HS-5 (cell line): ENCODE results near the gene ADAM15.

ENCODE experiments used
- DNase-seq: peaks from one replicate; pipeline ENCODE4 v3.0.0-alpha.2; 2012; ENCODE audit warnings: low read depth

Gene ADAM15

DNA sequence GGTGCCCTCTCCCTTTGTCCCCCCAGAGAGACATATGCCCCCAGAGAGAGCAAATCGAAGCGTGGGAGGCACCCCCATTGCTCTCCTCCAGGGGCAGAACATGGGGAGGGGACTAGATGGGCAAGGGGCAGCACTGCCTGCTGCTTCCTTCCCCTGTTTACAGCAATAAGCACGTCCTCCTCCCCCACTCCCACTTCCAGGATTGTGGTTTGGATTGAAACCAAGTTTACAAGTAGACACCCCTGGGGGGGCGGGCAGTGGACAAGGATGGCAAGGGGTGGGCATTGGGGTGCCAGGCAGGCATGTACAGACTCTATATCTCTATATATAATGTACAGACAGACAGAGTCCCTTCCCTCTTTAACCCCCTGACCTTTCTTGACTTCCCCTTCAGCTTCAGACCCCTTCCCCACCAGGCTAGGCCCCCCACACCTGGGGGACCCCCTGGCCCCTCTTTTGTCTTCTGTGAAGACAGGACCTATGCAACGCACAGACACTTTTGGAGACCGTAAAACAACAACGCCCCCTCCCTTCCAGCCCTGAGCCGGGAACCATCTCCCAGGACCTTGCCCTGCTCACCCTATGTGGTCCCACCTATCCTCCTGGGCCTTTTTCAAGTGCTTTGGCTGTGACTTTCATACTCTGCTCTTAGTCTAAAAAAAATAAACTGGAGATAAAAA, 35.9 kb downstream of the ADAM15 start:
- DNase-seq = no peak

DNA sequence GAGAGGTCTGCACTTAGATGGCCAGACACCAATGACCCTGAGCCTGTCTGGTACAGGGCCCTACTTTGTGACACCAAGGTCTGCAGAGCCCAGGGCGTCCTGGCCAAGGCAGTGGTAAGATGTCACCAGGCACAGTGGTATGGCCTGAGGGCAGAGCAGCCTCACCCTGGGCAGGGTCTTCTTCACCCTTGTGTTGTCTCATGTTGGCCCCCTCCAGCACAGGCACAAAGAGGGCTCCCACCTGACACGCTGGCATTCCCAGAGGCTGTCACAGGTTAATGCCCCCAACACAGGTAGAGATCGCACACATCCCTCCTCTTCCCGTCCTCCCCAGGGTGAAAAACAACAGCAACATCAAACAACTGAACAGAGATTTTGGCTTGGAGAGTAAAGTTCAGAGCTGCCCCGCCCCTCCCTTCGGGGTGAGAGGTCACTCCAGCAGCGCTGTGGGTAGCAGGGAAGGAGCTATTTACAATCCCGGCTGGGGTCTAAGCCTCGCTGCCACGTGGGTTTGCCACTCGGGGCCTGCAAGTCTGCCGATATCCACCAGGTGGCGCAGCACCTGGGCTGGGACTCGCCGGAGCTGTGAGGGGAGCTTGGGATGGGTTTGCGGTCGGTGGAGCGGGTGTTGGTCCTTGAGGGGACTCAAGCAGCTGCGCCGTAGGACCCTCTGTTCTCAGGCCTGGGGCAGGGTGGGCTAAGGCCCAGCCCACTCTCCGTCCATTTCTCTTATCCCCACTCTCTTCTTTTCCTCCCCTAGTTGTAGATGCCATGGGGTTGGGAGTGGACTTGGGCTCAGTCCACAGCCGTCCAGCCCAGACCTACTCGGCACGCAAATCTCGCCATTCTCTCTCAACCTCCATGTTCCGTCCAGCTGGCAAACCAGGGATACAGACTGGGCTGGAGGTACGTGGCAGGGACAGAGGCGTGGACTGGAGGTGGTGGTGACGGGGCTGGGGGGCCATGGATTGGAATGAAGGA, 40.2 kb downstream of the ADAM15 start:
- DNase-seq = no peak

DNA sequence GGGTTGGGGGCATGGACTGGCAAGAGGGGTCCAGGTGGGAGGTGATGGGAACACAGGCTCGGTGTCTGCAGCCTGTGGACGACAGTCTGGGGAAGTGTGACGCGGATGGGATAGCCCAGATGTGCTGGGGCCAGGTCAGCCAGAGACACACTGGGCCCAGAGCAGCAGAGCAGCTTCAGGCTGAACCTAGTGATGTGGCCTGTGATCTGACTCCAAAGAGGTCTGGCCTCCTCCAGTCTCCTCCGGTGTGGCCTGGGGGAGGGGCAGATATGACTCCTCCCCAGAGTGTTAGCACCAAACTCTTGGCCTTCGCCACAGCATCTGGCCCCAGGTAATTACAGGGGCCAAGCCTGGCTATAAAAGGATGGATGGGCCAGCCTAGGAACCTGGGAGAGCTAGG, 41.0 kb downstream of the ADAM15 start:
- DNase-seq = no peak

DNA sequence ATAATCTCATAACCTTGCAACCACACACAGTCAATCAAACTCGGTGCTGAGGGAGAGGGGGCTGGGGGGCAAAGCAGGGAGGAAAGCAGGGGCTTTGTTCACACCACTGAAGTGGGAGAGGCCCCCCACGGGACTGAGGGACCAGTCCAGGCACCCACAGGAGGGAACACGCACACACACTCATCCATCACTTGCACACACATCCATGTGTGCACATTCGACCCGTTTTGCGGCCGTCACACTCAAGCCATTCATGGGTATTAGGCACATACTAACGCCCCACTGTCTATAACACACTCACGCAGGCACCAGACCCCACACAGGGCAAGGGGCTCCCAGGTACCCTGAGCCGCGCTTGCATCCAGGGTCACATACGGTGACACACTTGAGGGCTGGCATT, 41.5 kb downstream of the ADAM15 start:
- no peak for DNase-seq

DNA sequence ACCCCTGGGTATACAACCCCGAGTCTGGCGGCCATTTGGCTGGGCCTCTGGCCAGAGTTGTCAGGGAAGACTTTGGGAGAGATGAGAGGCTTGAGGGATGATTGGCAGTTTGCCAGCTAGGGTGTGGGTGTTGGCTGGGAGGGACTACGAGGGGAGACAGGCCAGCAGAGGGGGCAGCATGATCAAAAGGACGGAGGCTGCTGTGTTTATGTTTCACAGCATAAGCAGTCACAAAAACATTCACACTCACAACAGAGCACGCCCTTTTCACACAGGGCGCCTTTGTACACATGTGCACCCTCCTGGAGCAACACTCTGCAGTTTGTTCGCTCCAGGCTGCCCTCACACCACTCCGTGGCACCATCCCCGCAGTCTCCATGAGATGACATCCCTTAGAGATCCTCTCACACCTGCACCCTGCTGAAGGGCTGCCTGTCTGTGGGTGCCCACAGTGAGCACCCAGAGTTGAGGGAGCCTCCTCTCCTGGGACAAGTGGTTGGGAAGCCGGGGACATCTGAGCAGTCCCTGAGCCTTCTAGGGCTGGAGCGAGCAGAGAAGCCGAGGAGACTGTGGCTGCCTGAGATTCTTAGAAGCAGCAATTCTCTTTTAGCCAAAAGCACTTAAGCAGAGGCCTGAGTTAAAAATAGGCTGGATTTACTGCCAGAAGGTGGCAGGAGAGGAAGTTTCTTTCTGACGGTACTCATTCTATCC, 43.0 kb downstream of the ADAM15 start:
- DNase-seq = no peak

DNA sequence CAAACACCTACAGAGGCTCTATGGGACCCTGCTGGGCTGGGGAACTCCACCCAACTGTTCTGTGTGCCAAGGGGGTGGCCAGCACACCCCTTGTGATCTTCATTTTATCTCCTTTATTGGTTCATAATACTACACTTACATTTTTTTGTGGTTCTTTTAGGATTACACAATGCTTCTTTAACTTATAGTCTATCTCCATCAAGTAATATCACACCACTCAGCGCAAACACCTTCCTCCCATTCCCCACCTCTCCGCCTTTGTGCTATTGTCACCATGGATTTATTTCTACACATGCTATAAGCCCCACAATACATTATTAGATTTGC, 43.5 kb downstream of the ADAM15 start:
- DNase-seq = no peak

DNA sequence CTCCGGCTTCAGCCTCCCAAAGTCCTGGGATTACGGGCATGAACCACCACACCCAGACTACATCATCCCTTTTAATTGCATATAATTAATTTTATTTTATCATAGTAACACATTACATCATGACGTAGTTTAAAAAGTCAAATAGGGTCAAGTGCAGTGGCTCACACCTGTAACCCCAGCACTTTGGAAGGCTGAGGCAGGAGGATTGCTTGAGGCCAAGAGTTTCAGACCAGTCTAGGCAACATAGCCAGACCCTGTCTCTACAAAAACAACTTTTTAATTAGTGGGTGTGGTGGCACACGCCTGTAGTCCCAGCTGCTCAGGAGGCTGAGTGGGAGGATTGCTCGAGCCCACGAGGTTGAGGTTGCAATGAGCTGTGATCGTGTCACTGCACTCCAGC, 48.2 kb downstream of the ADAM15 start:
- DNase-seq = no peak

DNA sequence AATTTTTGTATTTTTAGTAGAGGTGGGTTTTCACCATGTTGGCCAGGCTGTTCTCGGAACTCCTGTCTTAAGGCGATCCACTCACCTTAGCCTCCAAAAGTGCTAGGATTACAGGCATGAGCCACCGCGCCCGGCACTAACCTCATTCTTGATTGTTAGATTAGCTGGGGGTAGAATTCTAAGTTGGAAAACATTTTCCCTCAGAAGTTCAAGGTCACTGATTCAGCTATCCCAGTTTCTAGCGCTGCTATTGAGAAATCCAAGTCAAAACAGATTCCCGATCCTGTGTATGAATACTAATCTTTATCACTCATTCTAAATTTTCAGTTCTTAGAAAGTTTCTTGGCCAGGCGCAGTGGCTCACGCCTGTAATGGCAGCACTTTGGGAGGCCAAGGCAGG, 52.2 kb downstream of the ADAM15 start:
- no peak for DNase-seq

DNA sequence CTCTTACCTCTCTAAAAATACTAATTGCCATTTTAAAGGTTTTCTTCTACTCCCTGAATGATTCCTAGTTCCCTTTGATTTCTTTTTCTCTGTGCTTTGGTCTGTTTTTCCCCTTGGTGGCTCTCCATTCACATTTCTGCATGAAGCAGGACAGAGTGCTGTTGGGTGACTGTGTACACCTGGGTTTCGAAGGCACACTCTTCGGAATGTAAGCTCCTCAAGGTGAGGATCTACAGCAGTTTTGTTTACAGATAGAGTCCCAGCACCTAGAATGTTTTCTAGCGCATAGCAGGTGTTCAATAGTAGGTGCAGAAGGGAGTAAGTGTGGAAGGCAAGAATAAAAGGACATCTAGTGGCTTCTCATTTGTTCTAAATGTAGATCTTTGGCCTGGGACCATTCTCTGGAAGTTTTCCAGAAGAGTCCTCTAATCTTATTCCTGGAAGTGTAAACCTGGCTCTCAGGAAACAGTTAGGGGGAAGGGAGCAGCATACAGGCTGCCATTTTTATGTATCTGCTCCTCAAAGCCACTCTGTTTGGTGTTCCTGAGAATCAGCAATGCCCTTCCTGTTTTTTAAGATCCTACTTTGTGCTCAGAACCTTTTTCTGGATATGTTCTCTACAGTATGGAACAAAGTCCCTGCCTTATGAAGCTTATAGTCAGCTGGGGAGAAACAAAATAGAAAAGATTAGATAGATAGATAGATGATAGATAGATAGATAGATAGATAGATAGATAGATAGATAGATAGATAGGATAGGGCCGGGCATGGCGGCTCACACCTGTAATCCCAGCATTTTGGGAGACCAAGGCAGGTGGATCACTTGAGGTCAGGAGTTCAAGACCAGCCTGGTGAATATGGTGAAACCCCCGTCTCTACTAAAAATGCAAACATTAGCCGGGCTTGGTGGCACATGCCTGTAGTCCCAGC, 53.8 kb downstream of the ADAM15 start:
- no peak for DNase-seq

DNA sequence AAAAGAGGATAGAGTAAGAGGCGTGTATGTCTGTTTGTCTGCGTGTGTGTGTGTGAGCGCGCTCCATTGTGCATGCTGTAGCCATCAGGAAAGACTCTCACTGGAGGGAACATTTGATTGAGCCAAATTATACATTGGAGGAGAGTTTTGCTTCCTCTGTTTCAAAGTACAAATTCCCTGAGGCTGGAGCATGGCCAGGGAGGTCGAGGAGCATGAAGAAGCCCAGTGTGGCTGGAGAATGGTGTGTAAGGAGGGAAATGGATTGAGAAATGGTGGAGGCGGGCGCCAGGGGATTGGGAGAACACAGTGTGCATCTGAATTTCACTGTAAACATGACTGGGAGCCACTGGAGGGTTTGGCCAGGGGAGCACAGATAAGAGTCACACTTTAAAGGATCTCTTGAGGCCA, 54.5 kb downstream of the ADAM15 start:
- no peak for DNase-seq

DNA sequence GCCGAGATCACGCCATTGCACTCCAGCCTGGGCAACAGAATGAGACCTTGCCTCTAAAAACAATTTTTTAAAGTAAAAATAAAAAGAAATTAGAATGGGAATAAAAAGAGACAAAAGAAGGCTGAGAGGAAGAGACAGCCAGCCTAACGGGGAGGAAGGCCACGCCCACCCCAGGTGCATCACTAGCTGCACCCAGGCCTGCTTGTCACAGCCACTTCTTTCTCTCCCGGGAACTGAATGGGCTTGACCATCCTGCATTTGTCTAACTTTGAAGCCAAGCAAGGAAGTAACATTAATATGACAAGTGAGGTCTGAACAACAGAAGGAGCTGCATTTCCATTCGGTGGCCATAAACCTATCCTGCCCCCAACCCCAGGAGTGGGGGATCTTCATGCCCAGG, 55.7 kb downstream of the ADAM15 start:
- DNase-seq = no peak

DNA sequence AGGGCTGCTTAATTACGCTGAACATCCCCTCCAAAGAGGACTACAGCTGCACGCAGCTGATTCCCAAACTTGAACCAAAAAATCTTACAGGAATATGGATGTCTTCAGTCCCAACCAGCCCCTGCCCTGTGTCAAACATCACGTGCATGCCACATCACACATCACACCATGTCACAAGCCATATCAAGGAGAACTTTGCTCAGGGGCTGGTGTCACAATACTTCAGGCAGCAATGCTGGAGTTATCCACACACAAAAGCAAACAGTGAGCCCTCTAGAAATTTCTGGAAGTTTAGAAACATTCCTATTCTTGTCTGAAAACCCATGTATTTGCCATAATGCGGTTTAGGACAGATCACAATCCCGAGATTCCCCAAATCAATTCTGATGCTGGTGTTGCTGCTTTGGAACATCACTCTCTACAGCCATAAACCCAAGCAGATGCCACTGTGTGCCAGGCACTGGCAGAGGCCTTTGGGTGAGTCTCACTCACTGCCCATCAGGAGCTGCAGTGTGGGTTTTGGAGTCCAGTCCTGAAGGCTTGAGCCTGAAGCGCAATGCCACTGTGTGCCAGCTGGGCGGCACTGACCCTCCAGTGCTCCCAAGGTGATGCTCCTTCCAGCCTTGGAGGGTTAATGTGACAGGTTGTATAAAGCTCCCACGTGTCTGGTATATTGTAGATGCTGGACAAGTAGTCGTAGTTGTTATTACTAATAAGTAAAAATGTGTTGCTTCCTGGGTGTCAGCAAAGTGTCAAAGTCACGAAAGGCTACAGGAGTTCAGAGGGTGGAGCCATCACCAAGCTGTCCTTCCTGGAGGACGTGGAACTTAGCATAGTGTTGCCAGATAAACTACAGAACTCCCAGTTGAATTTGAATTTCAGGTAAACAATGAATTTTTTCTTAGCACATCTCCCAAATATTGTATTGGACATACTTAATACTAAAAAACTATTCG, 56.5 kb downstream of the ADAM15 start:
- DNase-seq = no peak

DNA sequence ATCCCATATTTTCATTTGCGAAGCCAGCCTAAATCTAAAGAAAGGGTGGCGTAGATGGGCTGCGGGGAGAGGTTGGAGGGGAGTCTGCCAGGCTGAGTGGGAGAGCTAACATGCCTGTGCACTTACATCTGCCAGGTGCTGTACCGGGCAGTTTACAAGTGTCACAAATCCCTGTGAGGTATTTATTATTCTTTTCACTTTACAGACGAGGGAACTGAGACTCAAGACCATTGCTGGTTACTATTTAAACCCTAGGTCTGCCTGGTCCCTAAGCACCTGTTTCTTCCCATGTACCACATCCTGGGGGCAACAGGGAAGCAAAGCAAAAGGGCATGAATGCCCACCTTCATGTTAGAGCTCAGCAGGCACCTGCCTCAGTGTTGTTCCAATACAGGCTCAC, 57.2 kb downstream of the ADAM15 start:
- DNase-seq = no peak

DNA sequence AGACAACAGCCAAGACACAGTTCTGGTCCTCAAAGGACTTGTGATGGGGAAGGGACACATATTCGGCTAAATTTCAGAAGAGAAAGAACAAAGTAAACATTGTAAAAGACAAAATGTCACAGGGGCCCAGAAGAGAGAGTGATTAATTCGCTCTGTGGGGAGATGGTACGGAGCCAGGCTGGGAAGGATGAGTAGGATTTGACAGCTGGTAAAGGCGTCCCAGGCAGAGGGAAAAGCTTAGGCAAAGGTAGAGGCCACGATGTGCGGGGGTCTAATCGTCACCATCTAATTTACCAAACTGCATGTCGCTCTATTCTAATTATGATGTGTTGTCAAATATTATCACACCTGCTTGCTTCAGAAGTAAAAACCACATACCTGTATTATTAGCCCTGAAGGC, 59.3 kb downstream of the ADAM15 start:
- DNase-seq = no peak

DNA sequence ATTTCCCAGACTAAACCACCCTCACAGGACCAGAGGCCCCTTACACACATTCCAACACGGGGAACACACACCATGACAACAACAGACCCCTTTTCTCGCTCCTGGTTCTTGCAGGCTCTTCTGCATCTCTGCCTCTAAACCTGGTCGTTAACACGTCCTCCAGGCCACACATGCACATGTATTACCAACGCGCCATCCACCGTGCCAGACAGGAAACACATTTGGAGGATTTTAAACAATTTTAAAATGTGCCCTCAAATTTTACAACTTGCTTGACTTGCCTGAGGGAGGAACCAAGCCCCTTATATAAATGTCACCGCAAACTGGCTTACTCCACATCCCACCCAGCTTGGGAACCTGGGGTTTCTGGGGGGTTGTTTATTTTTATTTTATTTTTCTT, 59.7 kb downstream of the ADAM15 start:
- DNase-seq = no peak
